Measurements from ENCODE around the gene OSBPL1A.

OSBPL1A gene

GRCh38 chr18:24267878-24268277 is 129.7 kb downstream of the OSBPL1A start:
- no peak for DNase-seq (ENCODE audit: low read depth)

DNA sequence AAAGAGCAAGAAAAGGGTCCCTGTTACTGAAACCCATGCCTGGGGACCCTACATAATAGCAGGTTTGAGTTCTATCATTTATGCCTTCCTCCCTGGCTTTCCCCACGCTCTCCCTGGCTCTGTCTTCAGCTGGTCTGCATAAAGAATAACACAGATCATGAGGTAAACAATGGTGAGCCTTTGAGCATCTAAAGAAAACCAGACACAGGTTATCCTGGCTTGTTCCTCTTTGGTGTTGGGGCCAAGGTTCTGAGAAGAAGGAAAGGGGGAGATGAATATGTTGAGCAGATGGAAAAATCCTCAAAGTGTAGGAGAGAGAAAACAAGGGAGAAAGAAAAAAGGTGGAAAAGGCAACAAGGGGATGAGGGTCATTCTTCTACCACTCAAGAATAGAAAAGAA is 131.5 kb downstream of the OSBPL1A start:
- no peak for DNase-seq (ENCODE audit: low read depth)

DNA sequence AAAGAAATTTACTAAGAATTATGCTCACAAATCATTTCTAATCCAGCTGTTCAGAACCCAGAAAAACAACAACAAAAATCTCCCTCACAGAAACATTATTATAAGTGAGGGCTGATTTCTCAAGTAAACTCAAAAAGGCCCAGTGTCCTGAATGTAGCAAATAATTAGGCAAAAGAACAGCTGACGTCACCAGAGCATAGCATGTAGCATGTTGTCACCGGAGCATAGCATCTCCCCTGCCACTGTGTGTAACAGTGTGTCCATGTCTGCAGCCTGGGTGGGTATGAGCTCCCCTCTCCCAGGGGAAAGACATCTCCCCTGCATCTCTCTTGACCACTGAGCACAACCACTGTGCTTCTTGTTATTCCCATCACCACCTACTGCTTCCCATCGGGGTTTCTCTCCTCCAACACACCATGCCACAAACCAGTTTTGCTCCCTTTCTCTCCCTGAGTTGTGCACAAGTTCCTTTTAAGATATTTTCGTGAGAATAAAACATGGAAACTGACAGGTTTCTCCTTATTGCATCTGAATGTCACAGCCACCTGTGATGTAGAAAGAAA is 132.0 kb downstream of the OSBPL1A start:
- DNase-seq (ENCODE audit: low read depth): no peak

DNA sequence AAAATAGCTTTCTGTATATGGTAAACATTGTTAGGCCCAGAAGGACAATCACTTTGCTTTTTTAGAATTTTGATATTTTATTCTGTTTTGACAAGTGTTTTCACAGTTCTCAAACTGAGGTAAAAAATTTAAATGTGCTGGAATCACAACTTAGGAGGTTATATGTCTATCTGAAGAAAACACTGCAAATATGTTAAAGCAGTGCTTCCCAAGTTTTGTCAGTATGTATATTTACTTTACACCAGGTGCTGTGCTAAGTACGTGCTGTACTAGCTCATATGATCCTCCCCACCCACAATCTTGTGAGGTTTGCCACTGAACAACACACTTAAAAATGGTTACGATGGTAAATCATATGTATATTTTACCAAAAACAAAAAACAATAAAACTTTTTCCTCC is 134.6 kb downstream of the OSBPL1A start:
- no peak for DNase-seq (ENCODE audit: low read depth)

DNA sequence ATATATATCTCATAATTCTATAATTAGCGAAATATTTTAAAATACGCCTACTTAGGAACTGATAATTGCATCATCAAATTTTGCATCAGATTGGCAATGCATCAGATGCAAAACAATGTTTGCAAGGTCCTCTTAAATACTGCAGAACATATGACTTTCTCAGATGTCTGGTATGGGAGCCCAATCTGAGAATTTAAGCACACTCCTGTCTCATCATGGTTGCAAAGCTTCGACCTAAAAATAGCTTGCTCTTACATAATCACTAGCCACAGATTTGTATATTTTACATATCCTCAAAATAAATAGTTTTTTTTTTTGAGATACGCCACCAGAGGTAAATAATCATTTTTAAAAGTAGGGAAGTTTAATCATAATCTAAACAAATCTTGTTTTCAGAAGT is 135.5 kb downstream of the OSBPL1A start:
- DNase-seq (ENCODE audit: low read depth): no peak

DNA sequence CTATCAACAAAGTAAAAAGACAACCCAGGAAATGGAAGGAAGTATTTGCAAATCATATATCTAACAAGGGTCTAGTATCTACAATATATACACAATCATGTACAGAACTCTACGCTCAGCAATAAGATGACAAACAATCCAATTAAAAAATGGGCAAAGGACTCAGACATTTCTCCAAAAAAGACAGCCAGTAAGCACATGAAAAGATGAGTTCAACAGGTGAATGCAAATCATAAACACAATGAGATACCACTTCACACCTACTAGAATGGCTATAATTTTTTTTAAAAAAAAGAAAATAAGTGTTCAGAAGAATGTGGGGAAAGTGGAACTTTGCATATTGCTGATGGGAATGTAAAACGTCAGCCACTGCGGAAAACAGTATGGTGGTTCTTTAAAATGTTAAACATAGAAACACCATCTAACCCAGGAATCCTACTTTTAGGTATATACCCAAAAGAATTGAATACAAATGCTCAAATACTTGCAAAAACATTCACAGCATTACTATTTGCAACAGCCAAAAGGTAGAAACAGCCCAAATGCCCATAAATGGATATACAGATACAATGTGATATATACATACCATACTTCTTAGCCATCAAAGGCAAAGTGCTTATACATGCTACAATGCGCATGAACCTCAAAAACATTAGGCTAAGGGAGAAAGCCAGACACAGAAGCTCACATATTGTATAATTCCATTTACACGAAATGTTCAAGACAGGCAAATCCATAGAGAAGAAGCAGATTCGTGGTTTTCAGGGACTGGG is 137.6 kb downstream of the OSBPL1A start:
- DNase-seq (ENCODE audit: low read depth): no peak

DNA sequence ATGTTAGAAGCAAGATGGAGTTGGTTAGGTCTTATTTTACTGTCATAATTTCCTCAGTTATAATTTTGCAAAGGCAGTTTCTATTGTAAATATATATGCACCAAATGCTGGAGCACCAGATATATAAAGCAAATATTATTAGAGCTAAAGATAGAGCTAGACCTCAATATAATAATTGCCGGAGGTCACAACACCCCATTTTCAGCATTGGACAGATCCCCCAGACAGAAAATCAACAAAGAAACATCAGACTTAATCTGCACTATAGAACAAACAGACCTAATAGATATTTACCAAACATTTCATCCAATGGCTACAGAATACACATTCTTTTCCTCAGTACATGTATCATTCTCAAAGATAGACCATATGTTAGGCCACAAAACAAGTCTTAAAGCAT is 143.6 kb downstream of the OSBPL1A start:
- no peak for DNase-seq (ENCODE audit: low read depth)

DNA sequence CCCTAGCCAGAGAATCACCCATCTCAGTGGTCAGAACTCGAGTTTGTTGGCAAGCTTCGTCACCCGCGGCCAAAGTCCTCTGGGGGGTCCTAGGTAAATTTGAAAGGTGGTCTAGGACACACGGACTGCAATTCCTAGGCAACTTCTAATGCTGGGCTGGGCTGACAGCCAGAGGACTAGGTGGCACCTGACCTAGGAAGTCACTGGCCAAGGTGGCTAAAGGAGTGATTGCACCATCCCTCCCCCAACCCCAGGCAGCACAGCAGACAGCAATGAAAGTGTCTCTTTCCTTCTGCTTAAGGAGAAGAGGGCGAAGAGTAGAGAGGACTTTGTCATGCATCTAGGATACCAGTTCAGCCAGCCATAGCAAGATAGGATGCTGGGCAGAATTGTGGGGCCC is 147.9 kb downstream of the OSBPL1A start:
- no peak for DNase-seq (ENCODE audit: low read depth)

DNA sequence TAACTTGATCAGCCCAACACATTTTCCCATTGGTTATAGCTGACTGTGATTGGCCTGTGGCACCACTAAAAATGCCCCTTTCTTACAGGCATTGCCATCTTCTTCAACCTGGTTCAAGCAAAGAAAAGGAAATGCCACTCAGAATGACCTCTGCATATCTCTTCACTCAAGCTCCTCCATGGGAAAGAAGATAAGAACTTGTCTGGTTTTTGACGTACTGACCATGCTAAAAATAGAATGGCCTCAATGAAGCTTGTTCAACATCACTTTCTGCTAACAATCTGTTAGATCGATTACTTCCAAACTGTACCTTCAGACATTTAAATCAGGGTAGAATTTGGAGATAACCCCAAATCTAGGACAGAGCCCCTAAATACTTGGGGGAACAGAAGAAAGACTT is 149.3 kb downstream of the OSBPL1A start:
- no peak for DNase-seq (ENCODE audit: low read depth)

- no peak for DNase-seq (ENCODE audit: low read depth)
Observed at GRCh38 chr18:24246143-24246542, 151.5 kb downstream of the OSBPL1A start.

- DNase-seq (ENCODE audit: low read depth): no peak
Observed at GRCh38 chr18:24244698-24245097, 152.9 kb downstream of the OSBPL1A start.

- DNase-seq (ENCODE audit: low read depth): no peak
Observed at GRCh38 chr18:24243677-24244076, 153.9 kb downstream of the OSBPL1A start.

GRCh38 chr18:24239341-24239740 is 158.3 kb downstream of the OSBPL1A start:
- DNase-seq (ENCODE audit: low read depth): no peak

DNA sequence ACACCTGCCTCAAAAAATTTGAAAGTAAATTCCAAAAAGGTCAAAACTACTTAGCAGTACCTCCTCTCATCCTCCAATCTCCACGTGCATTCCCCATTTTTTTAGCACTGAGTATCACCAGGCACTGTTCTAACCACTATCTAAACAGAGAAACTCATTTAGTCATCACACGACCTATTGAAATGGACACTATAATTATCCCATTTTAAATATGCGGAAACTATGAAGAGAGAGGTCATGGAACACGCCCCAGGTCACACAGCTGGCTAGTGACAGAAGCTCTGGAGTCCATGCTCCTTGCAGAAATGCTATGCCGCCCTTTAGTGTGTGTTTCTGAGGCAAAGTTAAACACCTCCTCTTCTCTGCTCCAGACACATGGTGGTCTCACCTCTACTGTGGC is 159.2 kb downstream of the OSBPL1A start:
- DNase-seq (ENCODE audit: low read depth): no peak

DNA sequence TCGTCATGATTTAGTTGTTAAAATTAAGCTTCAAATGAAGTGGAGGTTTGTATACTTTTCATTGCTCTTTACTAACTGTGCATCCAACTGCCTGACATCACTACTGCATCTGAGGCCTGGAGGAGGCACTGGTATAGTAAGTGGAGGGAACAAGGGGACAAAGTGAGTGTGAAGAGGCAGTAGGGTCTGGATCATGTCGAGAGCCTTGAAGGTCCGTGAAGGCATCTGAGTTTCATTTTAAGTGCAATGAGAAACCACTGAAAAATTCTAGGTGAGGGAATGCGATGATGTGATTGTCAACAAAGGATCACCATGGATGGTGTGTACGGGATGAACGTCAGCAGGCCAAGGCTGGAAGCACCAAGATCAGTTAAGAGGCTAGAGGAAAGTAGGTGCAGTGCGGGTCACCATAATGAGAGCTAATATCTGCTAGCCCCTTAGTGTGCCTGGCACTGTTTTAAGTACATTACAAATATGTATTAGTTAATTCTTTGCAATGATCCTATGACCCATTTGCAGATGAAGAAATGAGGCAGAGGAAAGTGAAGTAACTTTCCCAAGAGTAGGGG is 162.7 kb downstream of the OSBPL1A start:
- DNase-seq (ENCODE audit: low read depth): no peak

GRCh38 chr18:24234330-24234729 is 163.3 kb downstream of the OSBPL1A start:
- DNase-seq (ENCODE audit: low read depth): no peak

DNA sequence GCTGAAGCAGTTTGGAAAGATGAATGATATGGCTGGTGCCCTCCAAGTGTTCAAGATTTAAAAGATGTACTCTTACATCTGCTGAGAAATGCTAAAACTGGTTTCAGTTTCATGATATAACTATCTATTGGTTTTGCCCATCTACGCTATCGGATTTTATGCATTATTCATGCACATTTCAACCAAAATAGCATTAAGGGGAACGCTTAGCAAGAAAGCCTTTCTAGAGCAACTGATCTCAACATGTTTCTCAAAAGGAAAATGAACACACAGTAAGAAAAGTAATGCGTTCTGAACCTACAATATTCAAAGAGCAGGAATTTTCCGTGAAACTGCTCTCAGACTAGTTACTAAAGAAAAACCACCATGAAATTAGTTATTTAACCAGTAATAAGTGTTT is 164.8 kb downstream of the OSBPL1A start:
- DNase-seq (ENCODE audit: low read depth): no peak

DNA sequence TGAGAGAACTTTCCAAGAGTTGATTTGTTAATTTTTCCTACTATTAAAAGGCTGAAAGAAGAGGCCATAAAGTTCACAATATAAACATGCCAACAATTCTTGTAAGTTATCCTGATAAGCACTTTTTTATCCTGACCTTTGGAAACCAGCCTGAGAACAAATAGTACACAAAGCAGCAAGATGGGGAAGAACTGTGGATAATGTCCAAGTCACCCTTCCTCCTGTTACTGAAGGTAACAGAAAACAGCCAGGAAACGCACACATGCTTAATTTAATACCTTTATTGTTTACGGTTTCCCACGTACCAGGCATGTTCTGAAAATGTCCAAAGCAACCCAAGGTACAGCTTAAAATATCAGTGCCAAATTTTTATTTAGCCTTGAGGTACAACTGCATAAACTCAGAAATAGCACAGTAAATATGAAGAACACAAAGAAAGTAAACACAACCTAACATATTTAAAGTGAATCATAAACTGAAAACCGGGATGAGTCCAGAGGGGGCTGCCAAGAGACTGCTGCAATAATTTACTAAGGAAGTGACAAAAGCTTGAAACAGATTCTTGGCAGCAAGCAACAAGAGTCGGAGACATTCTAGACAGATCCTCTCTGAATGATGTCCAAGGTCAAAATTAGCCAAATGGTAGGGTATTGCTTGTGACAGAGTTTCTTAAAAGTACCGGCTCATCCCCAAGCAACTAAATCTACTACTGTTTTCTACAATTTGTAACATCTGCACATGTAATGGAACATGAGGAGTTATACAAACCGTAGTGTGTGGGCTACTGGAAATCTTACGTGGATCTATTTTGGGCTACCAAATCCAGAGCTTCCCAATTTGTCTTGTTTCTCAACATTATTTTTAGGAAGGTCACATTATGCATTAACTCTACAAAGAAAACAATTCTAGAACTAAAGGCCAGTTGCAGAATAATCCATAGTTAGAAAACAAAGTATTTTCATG is 165.6 kb downstream of the OSBPL1A start:
- no peak for DNase-seq (ENCODE audit: low read depth)

- no peak for DNase-seq (ENCODE audit: low read depth)
Observed at GRCh38 chr18:24230766-24231165, 166.9 kb downstream of the OSBPL1A start.

- DNase-seq (ENCODE audit: low read depth): no peak
Observed at GRCh38 chr18:24228667-24229041, 169.0 kb downstream of the OSBPL1A start.

DNA sequence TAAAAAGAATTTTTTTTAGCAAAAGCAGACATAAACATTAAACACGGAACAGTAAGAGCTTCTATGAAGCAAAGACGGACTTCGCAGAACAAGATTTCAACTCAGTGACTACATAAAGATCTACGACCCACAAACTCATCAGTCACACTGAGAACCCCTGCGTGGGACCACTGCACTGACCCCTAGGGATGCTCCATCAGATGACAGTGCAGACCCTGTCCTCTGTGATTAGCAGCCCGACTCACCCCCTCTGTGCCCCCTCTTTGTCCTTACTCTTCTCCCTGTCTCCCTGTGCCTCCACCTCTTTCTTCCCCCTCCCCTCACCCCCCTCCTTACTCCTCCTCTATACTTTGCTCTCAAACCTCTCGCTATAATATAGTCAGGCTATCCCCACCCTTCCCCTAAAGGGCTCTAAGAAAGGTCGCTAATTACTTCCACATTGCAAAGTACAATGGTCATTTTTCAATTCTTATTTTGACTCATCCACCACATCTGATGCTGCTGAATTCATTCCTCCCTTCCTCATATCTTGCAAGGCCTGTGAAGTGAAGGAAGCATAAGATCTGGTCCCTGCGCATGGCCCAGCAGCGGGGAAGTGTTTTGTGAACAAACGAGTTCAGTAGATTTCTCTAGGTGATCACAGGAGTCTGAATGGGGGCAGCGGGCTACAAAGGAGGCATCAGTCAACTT is 169.5 kb downstream of the OSBPL1A start:
- DNase-seq (ENCODE audit: low read depth): no peak

GRCh38 chr18:24220318-24220688 is 177.3 kb downstream of the OSBPL1A start:
- DNase-seq (ENCODE audit: low read depth): no peak

Measured in CMK (cell line).